ENCODE data around the gene MARVELD3. TPM values are rescaled to one million over a fixed set of nuclear protein-coding genes. Genes with fewer than 3 reads are reported as not detected.

Gene MARVELD3
- total and polyA plus RNA-seq, 2 experiments from 2014 or later: 0.51 TPM; not detected in 1

GRCh38 chr16:71622088-71622487, 3.9 kb upstream of the MARVELD3 start:
- no peak overlapping the region for H3K27ac ChIP-seq
- no peak overlapping the region for H3K4me3 ChIP-seq
- H3K27me3 ChIP-seq: peaks cover 38% of the 10 kb centered on the region
- no peaks in the 10 kb centered on the region for H3K9me3 ChIP-seq (ENCODE audit: low read depth)
- H3K36me3 ChIP-seq: no peaks in the 10 kb centered on the region
- DNase-seq (ENCODE audit: low read depth in 1 of 2, low spot score in 1 of 2): no peak
- H3K4me1 ChIP-seq (ENCODE audit: low read depth): no peaks in the 10 kb centered on the region
- no peak for TF ChIP-seq CTCF (IDR thresholded peaks at IDR 0.05; ENCODE audit: low read depth, low read length)

DNA sequence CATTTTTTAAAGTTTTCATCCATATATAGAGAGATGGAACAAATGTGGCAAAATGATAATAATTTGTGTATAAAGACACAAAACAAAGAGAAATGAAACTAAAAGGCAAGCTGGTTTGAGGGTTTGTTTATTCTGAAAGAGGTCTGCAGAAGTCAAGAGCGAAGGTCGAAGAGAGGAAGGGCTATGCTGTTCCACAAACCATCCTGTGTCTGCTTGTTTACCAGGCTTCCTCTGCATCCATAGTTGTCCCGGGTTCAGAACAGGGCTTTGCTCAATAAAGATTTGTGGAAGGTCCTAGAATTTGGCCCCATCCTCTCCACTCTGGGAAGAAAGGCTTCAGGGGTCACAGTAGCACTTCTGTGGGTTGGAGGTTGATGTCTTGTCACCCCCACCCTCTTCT, 2.4 kb upstream of the MARVELD3 start:
- H3K27me3 ChIP-seq: peaks cover 50% of the 10 kb centered on the region
- H3K4me3 ChIP-seq: no peak overlapping the region
- no peak for DNase-seq (ENCODE audit: low read depth in 1 of 2, low spot score in 1 of 2)
- H3K36me3 ChIP-seq: no peaks in the 10 kb centered on the region
- no peak for TF ChIP-seq CTCF (IDR thresholded peaks at IDR 0.05; ENCODE audit: low read depth, low read length)
- no peak overlapping the region for H3K27ac ChIP-seq
- no peaks in the 10 kb centered on the region for H3K9me3 ChIP-seq (ENCODE audit: low read depth)
- no peaks in the 10 kb centered on the region for H3K4me1 ChIP-seq (ENCODE audit: low read depth)

GRCh38 chr16:71625113-71625850, 702 bp upstream of the MARVELD3 start:
- Histone ChIP-seq H3K4me1 (ENCODE audit: low read depth) (no peaks in the 10 kb centered on the region), H3K27me3 (peaks cover 50% of the 10 kb centered on the region), H3K4me3 (no peak overlapping the region), H3K9me3 (ENCODE audit: low read depth) (no peaks in the 10 kb centered on the region), H3K36me3 (no peaks in the 10 kb centered on the region), H3K27ac (no peak overlapping the region)
- no peak for TF ChIP-seq CTCF (IDR thresholded peaks at IDR 0.05; ENCODE audit: low read depth, low read length)
- DNase-seq (ENCODE audit: low read depth in 1 of 2, low spot score in 1 of 2): no peak

DNA sequence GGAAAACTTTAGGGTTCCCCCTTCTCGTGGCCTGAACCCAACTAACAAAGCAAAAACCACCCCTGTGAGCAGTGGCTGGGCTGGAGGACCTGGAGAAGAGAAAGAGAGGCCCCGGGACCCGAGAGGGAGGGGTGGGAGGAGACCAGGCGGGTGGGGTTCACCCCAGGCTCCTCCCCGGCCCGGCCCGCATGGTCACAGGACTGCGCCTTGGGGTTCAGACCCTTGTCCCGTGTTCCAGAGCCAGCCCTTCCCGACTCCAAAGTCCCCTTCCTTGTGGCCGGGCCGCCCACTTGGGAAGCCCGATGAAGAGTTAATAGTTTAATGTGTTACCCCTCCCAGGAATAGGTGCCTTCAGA, 852 bp downstream of the MARVELD3 start:
- DNase-seq (ENCODE audit: low read depth in 1 of 2, low spot score in 1 of 2): no peak
- Histone ChIP-seq H3K4me3 (peak overlapping the region; percentile 46), H3K27ac (no peak overlapping the region)

GRCh38 chr16:71627731-71628181, 1.8 kb downstream of the MARVELD3 start:
- Histone ChIP-seq H3K4me1 (ENCODE audit: low read depth) (no peaks in the 10 kb centered on the region), H3K36me3 (no peaks in the 10 kb centered on the region), H3K9me3 (ENCODE audit: low read depth) (no peaks in the 10 kb centered on the region), H3K4me3 (no peak overlapping the region), H3K27me3 (peaks cover 50% of the 10 kb centered on the region), H3K27ac (no peak overlapping the region)
- TF ChIP-seq CTCF (IDR thresholded peaks at IDR 0.05; ENCODE audit: low read depth, low read length): no peak
- peak; percentile 15 to 17 for DNase-seq (ENCODE audit: low read depth in 1 of 2, low spot score in 1 of 2)

More for the DNA sequence above, 852 bp downstream of the MARVELD3 start:
- H3K27me3 ChIP-seq: peaks cover 50% of the 10 kb centered on the region
- TF ChIP-seq CTCF (IDR thresholded peaks at IDR 0.05; ENCODE audit: low read depth, low read length): no peak
- no peaks in the 10 kb centered on the region for H3K4me1 ChIP-seq (ENCODE audit: low read depth)
- no peaks in the 10 kb centered on the region for H3K36me3 ChIP-seq
- H3K9me3 ChIP-seq (ENCODE audit: low read depth): no peaks in the 10 kb centered on the region

Measured in cardiac muscle cell (in vitro differentiated cells and primary cell).